Colon (tissue), 2 donors: ENCODE results near the gene JAZF1.

Source experiments
- FAIRE-seq: peaks from 2 replicates; lab custom pipeline; 2012; peaks lifted over from hg19 to GRCh38; lab: Jason Lieb, UNC
- donor health status: control.
- donor health status: control.

The JAZF1 gene

GRCh38 chr7:28180364-28181147, at the start of gene JAZF1:
Gene JAZF1, minus strand, starts transcription at chr7:28180795.
- no peak for FAIRE-seq

GRCh38 chr7:28230261-28230660, 49.7 kb upstream of the JAZF1 start:
- no peak for FAIRE-seq

DNA sequence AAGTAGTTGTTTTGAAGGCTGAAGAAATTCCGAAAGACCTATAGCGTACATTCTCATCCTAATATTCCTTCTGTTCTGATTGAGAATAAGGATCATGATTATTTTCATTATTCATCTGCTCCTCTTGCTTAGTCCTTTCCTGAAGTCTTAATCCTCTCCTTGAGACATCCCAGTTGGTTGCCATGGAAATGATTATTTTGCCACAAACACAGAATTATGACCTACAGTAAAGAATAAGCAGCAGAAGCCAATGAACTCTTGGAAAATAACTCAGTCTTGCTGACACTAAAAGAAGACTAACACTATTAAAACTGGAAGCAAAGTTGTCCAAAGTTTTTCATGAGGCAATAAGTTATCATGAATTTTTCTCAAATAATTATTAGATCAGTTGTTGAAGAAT, 47.8 kb upstream of the JAZF1 start:
- FAIRE-seq = no peak

- FAIRE-seq = no peak
These were observed 45.4 kb upstream of the JAZF1 start for GRCh38 chr7:28226003-28226402.

DNA sequence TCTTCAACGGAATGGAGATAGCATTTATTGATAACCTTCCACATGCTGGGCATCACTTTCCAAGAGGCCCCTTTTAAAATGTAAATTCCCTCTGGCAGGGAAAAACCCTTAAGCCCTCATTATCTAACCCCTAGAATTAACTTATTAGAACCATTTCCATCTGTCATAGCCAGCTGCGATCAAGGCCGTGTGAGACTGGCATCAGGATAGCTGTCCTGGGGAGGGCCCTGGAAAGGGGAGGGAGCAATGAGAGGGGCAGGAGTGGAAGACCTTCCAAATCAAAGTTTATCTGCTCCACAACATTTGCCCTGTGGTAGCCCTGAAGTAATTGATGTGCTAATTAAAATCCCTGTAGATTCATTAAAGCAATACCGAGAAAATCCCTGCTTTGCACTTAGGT, 45.0 kb upstream of the JAZF1 start:
- FAIRE-seq = no peak

- no peak for FAIRE-seq
These were observed 44.1 kb upstream of the JAZF1 start for GRCh38 chr7:28224675-28225074.

- no peak for FAIRE-seq
These were observed 43.6 kb upstream of the JAZF1 start for GRCh38 chr7:28224172-28224571.

- FAIRE-seq = no peak
These were observed 42.0 kb upstream of the JAZF1 start for GRCh38 chr7:28222636-28223035.

- FAIRE-seq = no peak
These were observed 39.2 kb upstream of the JAZF1 start for GRCh38 chr7:28219793-28220192.

- FAIRE-seq = no peak
These were observed 36.5 kb upstream of the JAZF1 start for GRCh38 chr7:28217143-28217542.

GRCh38 chr7:28211006-28211405, 30.4 kb upstream of the JAZF1 start:
- FAIRE-seq = no peak

DNA sequence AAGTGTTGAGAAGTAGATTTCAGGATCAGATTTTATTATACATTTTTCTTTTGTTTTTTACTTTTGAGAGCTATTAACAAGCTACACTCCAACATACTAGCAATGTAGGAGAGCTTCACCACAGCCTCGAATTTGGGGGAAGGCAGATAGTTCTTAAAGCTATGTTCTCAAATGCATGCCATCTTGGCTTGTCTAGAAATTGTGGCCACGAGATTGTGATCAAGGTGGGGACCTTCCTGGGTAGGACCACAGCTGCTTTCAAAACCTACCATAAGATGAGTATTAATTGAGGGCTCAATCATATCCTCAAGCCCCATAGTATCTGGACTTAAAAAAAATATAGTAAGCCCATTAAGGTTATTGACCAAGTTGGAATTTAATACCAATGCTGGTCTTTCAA, 27.9 kb upstream of the JAZF1 start:
- FAIRE-seq = no peak

DNA sequence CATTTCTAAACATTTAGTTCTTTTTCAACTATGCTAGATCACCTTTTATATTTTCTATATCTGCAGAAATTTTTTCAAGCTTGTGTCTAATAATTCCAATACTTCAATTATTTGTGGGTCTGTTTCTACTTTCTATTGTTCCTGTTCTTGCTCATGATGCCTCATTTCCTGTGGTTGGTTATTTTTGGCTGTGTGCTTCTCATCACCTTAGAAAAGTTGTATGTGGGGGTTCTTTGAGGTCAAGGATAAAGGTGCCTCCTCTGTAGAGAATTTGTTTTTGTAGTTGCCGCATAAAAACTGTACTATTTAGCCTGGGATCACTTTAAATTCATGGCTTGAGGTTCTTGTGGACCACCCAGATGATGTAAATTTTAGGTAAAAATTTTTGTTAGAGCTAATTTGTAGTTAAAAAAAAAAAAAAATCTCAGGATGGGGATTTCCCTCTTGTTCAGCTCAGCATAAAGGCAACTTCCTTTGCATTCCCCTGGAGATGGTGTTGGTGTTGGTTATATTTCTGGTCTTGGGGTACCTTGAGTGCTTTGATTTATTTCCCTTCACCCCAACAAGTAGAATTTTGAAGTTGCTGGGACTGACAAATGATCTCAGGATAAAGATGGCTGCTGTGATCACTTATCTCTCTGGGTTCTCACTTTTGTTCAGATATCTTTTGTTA, 27.0 kb upstream of the JAZF1 start:
- FAIRE-seq = no peak

DNA sequence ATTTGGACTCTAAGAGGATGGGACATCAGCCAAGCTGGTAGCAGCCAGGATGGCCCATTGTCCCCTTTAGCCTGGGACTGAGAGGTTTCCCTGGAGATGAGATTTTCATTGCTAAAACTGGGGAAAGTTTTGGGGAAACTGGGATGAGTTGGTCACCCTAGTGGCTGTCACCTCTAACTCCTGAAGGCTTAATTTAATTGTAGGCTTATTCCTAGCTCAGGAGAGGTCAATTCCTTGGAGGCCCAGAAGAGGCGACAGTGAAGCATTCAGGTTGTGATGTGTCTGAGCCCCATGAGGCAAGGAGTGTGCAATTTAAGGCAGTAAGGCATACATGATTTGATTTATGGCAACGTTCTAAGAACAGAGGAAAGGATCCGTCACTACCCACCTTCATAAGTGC, 24.9 kb upstream of the JAZF1 start:
- FAIRE-seq = no peak

DNA sequence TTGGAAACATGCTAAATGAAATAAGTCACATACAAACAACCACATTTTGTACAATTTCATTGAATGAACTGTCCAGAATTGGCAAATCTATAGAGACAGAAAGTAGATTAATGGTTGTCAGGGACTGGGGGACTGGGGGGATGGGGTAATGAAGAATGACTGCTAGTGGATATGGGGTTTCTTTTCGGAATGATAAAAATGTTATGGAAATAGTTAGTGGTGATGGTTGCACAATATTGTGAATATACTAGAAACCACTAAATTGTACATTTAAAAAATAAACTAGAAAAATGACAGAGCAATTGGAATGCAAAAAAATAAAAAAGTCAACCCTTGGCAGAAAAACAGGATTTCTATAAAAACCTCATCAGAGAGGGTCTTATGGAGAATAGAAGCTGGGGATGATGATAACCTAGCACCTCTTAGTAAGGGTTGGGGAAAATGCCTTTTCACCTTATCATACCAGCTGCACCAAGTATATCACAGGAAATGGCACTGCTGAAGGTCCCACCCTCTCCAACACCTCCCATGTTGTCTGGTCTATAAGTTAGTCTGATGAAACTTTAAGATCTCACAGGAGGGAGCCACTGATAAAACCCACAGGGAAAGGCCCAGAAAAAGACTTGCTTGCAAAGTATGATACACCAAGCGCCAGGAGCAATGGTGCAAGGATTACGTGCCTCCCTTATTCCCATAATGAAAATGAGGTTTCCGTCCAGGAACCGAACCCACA, 23.1 kb upstream of the JAZF1 start:
- no peak for FAIRE-seq

DNA sequence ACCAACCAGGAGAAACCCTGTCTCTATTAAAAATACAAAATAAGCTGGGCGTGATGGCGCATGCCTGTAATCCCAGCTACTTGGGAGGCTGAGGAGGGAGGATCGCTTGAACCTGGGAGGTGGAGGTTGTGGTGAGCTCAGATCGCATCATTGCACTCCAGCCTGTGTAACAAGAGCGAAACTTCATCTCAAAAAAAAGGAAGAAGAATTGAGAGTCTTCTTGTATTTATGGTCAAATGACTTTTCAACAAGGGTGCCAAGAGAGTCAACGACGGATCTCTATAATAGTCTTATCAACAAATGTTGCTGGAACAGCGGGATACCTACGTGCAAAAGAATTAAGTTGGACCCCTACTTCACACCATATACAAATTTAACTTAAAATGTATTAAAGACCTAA, 21.6 kb upstream of the JAZF1 start:
- FAIRE-seq = no peak

GRCh38 chr7:28201131-28201530, 20.5 kb upstream of the JAZF1 start:
- FAIRE-seq = no peak

DNA sequence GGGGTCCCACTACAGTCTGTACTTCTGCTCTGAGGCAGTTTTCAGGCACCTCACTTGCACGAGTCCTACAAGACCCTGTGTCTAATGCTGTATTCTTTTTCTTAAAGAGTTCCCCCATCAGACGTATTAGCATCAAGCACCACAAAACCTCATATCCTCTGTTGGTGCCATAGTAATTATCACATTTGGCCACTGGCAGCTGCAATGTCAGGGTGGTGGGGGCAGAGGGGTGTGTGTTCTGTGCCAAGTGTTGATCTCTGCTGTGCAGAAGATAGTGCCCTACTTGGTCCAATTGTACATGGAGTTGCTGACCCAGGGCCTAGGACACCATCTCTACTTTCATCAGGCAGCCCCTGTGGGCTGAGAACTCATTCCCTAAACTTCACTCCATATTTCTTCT, 20.0 kb upstream of the JAZF1 start:
- FAIRE-seq = no peak

GRCh38 chr7:28199021-28199510, 18.5 kb upstream of the JAZF1 start:
- no peak for FAIRE-seq

DNA sequence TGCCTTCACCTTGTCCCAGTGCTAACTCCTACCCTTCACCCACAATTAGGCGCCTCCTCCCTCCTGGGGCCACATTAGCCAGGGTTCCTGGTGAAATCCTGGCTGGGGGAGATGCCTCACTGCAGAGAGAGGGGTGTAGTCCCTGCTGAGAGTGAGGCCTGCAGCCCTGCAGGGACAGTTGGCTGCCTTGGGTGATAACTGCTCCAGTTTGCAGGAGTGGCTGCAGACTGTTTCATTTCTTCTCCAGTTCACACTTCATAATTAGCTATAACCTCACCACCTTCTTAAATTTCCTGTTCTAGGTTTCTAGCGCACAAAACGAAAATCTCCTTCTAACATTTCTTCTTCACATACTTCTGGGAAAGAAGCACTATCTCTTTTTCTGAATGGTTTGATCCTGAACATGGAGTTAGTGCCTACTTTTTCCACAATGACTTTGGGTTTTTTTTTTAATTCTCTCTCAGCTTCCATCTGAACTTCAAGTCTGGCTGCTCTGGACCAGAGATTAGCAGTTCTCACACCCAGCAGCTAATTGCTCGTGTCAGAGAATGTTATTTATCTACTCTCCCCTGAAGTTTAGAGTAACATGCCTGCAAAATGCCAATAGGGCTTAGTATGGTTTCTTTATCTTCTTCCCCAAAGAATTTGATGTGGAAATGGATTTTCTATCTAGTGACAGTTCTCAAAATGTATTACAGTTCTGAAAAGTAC, 15.5 kb upstream of the JAZF1 start:
- FAIRE-seq = no peak

DNA sequence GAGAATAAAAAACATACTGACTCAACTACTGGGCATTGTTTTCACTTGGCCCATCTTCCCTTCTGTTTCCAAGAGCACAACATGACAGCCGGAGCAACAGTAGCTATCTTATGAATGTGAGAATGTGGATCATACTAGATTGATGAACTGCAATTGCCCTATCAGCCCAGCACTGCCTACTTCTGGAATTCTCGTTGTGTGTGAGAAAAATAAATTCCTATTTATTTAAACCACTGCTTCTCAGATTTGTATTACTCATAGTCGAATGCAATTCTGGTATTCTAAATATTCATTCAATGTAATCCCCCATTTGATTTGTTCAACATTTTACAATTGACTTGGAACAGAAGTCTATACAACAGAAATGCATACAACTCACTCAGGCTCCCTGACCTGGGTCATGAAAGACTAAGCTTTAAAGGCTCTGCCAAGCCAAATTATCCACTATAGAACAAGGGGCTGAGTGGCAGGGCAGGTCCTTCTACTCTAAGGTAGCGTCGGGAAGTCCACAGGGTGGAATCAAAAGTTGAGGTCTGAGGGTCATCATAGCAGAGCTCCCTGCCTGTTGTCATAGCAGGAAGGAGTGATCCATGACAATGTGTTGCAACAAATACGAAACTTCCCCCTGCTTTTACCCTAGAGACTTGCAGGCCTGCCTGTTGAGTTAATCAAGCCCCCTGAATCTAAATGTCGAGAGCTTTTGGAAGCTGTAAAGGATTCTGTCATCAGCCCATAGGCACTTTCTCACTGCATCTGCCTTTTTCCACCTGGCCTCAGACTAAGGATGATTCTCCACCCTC, 12.4 kb upstream of the JAZF1 start:
- no peak for FAIRE-seq

DNA sequence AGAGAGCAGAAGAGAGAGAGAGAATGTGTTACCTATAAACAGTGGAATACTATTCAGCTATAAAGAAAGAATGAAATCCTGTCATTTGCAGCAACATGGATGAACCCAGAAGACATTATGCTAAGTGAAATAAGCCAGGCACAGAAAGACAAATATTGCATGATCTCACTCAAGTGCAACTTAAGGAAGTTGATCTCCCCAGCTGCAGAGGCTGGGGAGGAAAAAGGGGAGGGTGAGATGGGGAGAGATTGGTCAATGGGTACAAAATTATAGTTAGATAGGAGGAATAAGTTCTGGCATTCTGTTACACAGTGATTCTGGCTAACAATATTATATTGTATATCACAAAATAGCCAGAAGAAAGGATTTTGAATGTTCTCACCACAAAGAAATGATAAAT, 11.2 kb upstream of the JAZF1 start:
- FAIRE-seq = no peak
